K562 (cell line): Measurements from ENCODE around the gene NTRK1. TPM values are rescaled to one million over a fixed set of nuclear protein-coding genes. Genes with fewer than 3 reads are reported as not detected.

Source experiments
- ATF1 ChIP-seq, 2 experiments: fragments of 450-650 bp in 1 of 2; IDR thresholded peaks; 2 replicates each; pipeline ENCODE4 v1.6.1; 2016; ENCODE audit warnings: missing compliant biosample characterization in 1 of 2, missing genetic modification characterization in 1 of 2
- CEBPG ChIP-seq, 3 experiments: fragments of 200-800 bp in 1 of 3; sonication (Bioruptor generic) in 1 of 3; sonication (generic) in 1 of 3; formaldehyde crosslinking in 1 of 3; IDR thresholded peaks in 2 of 3; conservative IDR thresholded peaks in 1 of 3; 2 replicates each; pipeline versions ENCODE4 v1.6.1 to v1.8.0; 2016 to 2022; ENCODE audit warnings: missing compliant biosample characterization in 2 of 3, missing genetic modification characterization in 2 of 3, mild to moderate bottlenecking in 1 of 3, missing genetic modification reagents in 1 of 3
- CGGBP1 ChIP-seq: fragments of 250-450 bp; sonication (Bioruptor Pico); IDR thresholded peaks from 2 replicates; pipeline ENCODE4 v1.9.0; 2021; ENCODE audit warnings: mild to moderate bottlenecking
- CXXC5 ChIP-seq: fragments of 250-450 bp; sonication (Bioruptor Pico); IDR thresholded peaks from 2 replicates; pipeline ENCODE4 v1.8.0; 2022; ENCODE audit warnings: inconsistent platforms, mild to moderate bottlenecking, moderate library complexity
- FIP1L1 ChIP-seq: fragments of 200-400 bp; formaldehyde crosslinking; IDR thresholded peaks from 2 replicates; pipeline ENCODE4 v1.6.1; 2018; ENCODE audit warnings: mild to moderate bottlenecking, low read depth, low read length; ENCODE audit not compliant: poor library complexity, severe bottlenecking
- FOXJ3 ChIP-seq: sonication (generic); formaldehyde crosslinking; IDR thresholded peaks from 2 replicates; pipeline ENCODE4 v1.4.0; 2020; ENCODE audit warnings: mild to moderate bottlenecking, missing genetic modification reagents
- FOXP1 ChIP-seq: sonication (generic); formaldehyde crosslinking; IDR thresholded peaks from 2 replicates; pipeline ENCODE4 v1.8.0; 2022; ENCODE audit warnings: mild to moderate bottlenecking, missing genetic modification reagents
- HDAC3 ChIP-seq: fragments of 450-650 bp; IDR thresholded peaks from 2 replicates; pipeline ENCODE4 v1.6.1; 2018; ENCODE audit warnings: borderline replicate concordance, mild to moderate bottlenecking, moderate library complexity; ENCODE audit not compliant: partially characterized antibody
- HOMEZ ChIP-seq: fragments of 250-450 bp; sonication (Bioruptor Pico); IDR thresholded peaks from 2 replicates; pipeline ENCODE4 v1.4.0; 2020; ENCODE audit warnings: mild to moderate bottlenecking, moderate library complexity
- MAZ ChIP-seq, 2 experiments: fragments of 450-650 bp in 1 of 2; sonication (generic) in 1 of 2; formaldehyde crosslinking; IDR thresholded peaks in 1 of 2; conservative IDR thresholded peaks in 1 of 2; 2 replicates each; pipeline versions ENCODE4 v1.4.0 to v1.5.0; 2020; ENCODE audit warnings: mild to moderate bottlenecking in 1 of 2, missing genetic modification reagents in 1 of 2
- MIER1 ChIP-seq: fragments of 450-650 bp; IDR thresholded peaks from 2 replicates; pipeline ENCODE4 v1.6.1; 2016; ENCODE audit warnings: antibody characterized with exemption, mild to moderate bottlenecking, low read depth
- NCOA6 ChIP-seq: fragments of 450-650 bp; IDR thresholded peaks from 2 replicates; pipeline ENCODE4 v1.6.1; 2017; ENCODE audit warnings: mild to moderate bottlenecking
- PHF21A ChIP-seq: fragments of 450-650 bp; IDR thresholded peaks from 2 replicates; pipeline ENCODE4 v1.6.1; 2017; ENCODE audit warnings: low read depth, borderline replicate concordance
- RBFOX2 ChIP-seq: fragments of 200-400 bp; formaldehyde crosslinking; IDR thresholded peaks from 2 replicates; pipeline ENCODE4 v1.6.1; 2017; ENCODE audit warnings: low read depth, mild to moderate bottlenecking, low read length, moderate library complexity
- RBM15 ChIP-seq: fragments of 200-400 bp; formaldehyde crosslinking; IDR thresholded peaks from 2 replicates; pipeline ENCODE4 v1.6.1; 2018; ENCODE audit warnings: mild to moderate bottlenecking, low read length, moderate library complexity; ENCODE audit not compliant: insufficient read depth
- SMAD2 ChIP-seq: fragments of 150-350 bp; IDR thresholded peaks from 2 replicates; pipeline ENCODE4 v1.6.1; 2014; ENCODE audit warnings: low read depth, mild to moderate bottlenecking, low read length
- SMARCC2 ChIP-seq: fragments of 450-650 bp; IDR thresholded peaks from 2 replicates; pipeline ENCODE4 v1.6.1; 2017; ENCODE audit warnings: antibody characterized with exemption, moderate library complexity, mild to moderate bottlenecking, low read depth
- THRAP3 ChIP-seq: fragments of 450-650 bp; IDR thresholded peaks from 2 replicates; pipeline ENCODE4 v1.6.1; 2016; ENCODE audit warnings: mild to moderate bottlenecking, inconsistent platforms, borderline replicate concordance
- TOE1 ChIP-seq, 2 experiments: fragments of 450-650 bp in 1 of 2; sonication (generic) in 1 of 2; formaldehyde crosslinking in 1 of 2; IDR thresholded peaks; 2 replicates each; pipeline versions ENCODE4 v1.7.1 to v1.8.0; 2016 to 2022; ENCODE audit warnings: borderline replicate concordance in 2 of 2, mild to moderate bottlenecking in 2 of 2, antibody characterized with exemption in 1 of 2, inconsistent platforms in 1 of 2, low read depth in 1 of 2, missing genetic modification reagents in 1 of 2, moderate library complexity in 1 of 2
- UBTF ChIP-seq, 2 experiments: IDR thresholded peaks; 2 replicates each; pipeline ENCODE4 v1.6.1; 2012; ENCODE audit warnings: improper control_type of control experiment in 2 of 2, low read depth in 2 of 2, low read length in 2 of 2, borderline replicate concordance in 1 of 2
- ZNF134 ChIP-seq: fragments of 250-450 bp; sonication (Bioruptor Pico); conservative IDR thresholded peaks from 2 replicates; pipeline ENCODE4 v1.4.0; 2020
- ZNF316 ChIP-seq: fragments of 450-650 bp; IDR thresholded peaks from 2 replicates; pipeline ENCODE4 v1.6.1; 2016
- ZNF57 ChIP-seq: fragments of 450-650 bp; formaldehyde crosslinking; IDR thresholded peaks from 2 replicates; pipeline ENCODE4 v1.4.0; 2020; ENCODE audit warnings: mild to moderate bottlenecking, moderate library complexity
- polyA plus RNA-seq, 8 experiments: library from polyadenylated mRNA; depleted of rRNA in 4 of 8; stranded (reverse) in 5 of 8; unstranded in 3 of 8; fragments of >200 nt; fragmentation: Nextera tagmentation in 2 of 8; fragmentation: Illumina TruSeq in 1 of 8; extraction: Ambion mirVana in 2 of 8; extraction: Trizol in 1 of 8; gene quantifications; 2 replicates each; pipeline versions ENCODE4 v1.2.1 to v1.2.3, GENCODE V29; 2011 to 2014; ENCODE audit warnings: inconsistent platforms in 1 of 8, missing spikeins in 1 of 8
- total RNA-seq, 7 experiments: library from RNA; depleted of rRNA in 6 of 7; stranded (reverse); fragments of >200 nt in 6 of 7; fragmentation: Illumina TruSeq in 2 of 7; extraction: Trizol in 2 of 7; gene quantifications; 2 replicates each; pipeline versions ENCODE4 v1.2.1 to v1.2.3, GENCODE V29; 2011 to 2021; ENCODE audit warnings: low replicate concordance in 1 of 7

Gene NTRK1
- total and polyA plus RNA-seq, 9 of the 15 experiments (the other 6 are each of a cell fraction or from before 2014, with no cell fraction given): 0.46 to 30.0 (median 7.9) TPM

GRCh38 chr1:156892190-156893047 is 31.8 kb downstream of the NTRK1 start (continued):
- TF ChIP-seq CEBPG (CRISPR knock-in tag; IDR thresholded peaks at IDR 0.05) (peak; percentile 62), CEBPG (tag; conservative IDR thresholded peaks at IDR 0.05 in 1 of 2, IDR thresholded peaks at IDR 0.05 in 1 of 2) (peak; percentile 68 to 70; a peak in 3 of 4 replicates), UBTF (IDR thresholded peaks at IDR 0.05; ENCODE audit: borderline replicate concordance in 1 of 2, low read depth in 2 of 2, low read length in 2 of 2) (0 out of 4 replicates have a peak, but pooled peaks of 1 of the 2 experiments have one; percentile 56), ATF1 (CRISPR knock-in tag; IDR thresholded peaks at IDR 0.05) (no peak), ATF1 (tag; IDR thresholded peaks at IDR 0.05) (peak; percentile 79), FOXJ3 (CRISPR knock-in tag) (no peak), NCOA6 (no peak), ZNF316 (no peak), HOMEZ (no peak), ZNF57 (CRISPR knock-in tag) (no peak), CGGBP1 (CRISPR knock-in tag) (no peak), RBFOX2 (0 out of 2 replicates have a peak, but pooled peaks have one; percentile 29), CXXC5 (CRISPR knock-in tag) (peak; percentile 76), FOXP1 (CRISPR knock-in tag) (no peak), FIP1L1 (no peak), SMARCC2 (no peak), TOE1 (IDR thresholded peaks at IDR 0.05; ENCODE audit: borderline replicate concordance) (no peak), TOE1 (CRISPR knock-in tag; IDR thresholded peaks at IDR 0.05; ENCODE audit: borderline replicate concordance, low read depth) (no peak), ZNF134 (no peak), MIER1 (no peak), THRAP3 (no peak), HDAC3 (no peak), RBM15 (no peak), PHF21A (no peak), SMAD2 (no peak), MAZ (CRISPR knock-in tag; conservative IDR thresholded peaks at IDR 0.05 in 1 of 2, IDR thresholded peaks at IDR 0.05 in 1 of 2) (peak; percentile 70 to 96)
